Jurkat, Clone E6-1 (cell line): ENCODE data around the gene CBX1.
"Not testable (repeated sequence)": the region's sequence is repeated elsewhere in the genome, so short reads cannot be mapped to it uniquely, and the experiment has no call there.

Experiments
- DNase-seq: peaks from one replicate; pipeline ENCODE4 v3.0.0-alpha.2; 2011; ENCODE audit warnings: low read depth, low spot score
- H3K4me3 ChIP-seq: 2 replicates; pipeline ENCODE4 v1.5.1; 2011; ENCODE audit warnings: mild to moderate bottlenecking, low read length, control low read depth, moderate library complexity

Gene CBX1

GRCh38 chr17:48037036-48037837 lies 64.0 kb downstream of the CBX1 start, which contains the start of gene COPZ2:
Gene COPZ2, minus strand, starts transcription at chr17:48037797. Its CDS starts 20 bp downstream, at chr17:48037777.
- H3K4me3 ChIP-seq, result no peak within 1 kb of the TSS
- DNase-seq, result no peak

DNA sequence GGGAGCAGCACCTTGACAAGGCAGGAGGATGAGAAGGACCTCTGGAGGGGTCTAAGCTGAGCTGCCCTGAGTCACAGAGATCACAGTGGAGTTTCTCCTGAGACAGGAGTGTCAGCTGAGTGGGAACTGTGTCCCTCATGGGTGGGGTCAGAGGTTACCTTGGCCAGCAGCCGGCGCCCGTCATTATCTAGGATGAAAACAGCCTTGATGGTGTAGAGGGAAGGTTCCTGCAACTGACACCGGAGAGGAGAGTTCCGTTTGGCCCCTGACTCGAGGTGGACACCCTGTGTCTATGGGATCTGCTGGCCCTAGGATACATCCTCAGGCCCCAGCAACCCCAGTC lies 64.6 kb downstream of the CBX1 start:
- no peak overlapping the region for H3K4me3 ChIP-seq
- DNase-seq, result no peak

DNA sequence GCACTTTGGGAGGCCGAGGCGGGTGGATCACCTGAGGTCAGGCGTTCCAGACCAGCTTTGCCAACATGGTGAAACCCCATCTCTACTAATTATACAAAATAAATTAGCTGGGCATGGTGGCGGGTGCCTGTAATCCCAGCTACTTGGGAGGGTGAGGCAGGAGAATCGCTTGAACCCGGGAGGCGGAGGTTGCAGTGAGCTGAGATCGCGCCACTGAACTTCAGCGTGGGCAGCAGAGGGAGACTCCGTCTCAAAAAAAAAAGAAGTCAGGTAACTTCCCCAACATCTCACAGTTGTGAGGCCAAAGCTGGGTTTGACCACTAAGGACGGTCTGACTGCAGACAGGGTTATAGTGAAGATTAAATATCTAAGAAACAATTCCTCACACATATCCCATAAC lies 66.5 kb downstream of the CBX1 start:
- DNase-seq, H3K4me3 ChIP-seq: not testable (repeated sequence)

GRCh38 chr17:48031966-48032365 lies 69.3 kb downstream of the CBX1 start:
- no peak for DNase-seq
- no peak overlapping the region for H3K4me3 ChIP-seq

GRCh38 chr17:48030531-48030930 lies 70.7 kb downstream of the CBX1 start:
- H3K4me3 ChIP-seq, result no peak overlapping the region
- no peak for DNase-seq

GRCh38 chr17:48028736-48029135 lies 72.5 kb downstream of the CBX1 start:
- H3K4me3 ChIP-seq, result no peak overlapping the region
- no peak for DNase-seq

GRCh38 chr17:48027322-48027981 lies 73.8 kb downstream of the CBX1 start:
- DNase-seq, result no peak
- H3K4me3 ChIP-seq, result no peak overlapping the region

GRCh38 chr17:48026502-48027321 lies 74.6 kb downstream of the CBX1 start:
- peak; percentile 64 for DNase-seq
- no peak overlapping the region for H3K4me3 ChIP-seq

GRCh38 chr17:48025904-48026501 lies 75.3 kb downstream of the CBX1 start:
- no peak for DNase-seq
- no peak overlapping the region for H3K4me3 ChIP-seq

DNA sequence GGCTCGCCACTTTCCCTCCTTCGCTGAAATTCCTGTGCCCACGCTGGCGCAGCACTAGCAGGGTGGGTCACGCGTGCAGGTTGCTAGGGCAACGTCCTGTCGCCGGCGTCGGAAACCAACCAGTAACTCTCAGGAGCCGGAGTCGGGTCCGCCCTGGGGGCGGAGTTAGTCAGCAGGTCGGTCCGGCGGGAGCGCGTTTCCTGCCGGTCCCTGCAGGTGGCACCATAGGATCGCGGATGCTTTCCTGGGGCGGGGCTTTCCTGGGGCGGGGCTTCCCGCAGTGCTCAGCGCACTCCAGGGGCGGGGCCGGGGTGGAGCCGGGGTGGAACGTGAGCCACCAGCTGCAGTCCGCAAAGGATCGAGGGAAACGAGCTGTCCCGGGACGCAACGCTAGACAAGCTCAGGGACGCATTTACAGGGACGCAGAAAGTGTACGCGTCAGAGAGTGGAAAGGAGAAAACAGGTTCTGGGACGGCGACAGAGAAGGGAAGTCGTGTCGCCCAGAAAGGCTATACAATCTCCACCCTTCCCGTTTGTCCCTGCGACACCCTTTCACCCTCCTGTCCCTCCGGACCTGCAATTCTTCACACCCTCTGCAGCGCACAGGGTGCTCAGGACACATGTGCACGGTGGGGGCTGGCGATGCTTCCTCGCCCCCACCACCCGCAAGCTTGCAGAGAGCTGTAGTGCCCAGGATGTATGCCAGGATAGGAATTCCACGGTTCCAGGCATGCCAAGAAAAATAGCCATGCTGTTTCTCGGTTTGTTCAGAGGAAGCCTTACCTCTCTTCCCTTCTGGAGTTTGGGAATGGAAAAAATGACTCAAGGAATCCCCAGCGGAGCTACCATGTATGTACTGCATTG lies 76.0 kb downstream of the CBX1 start:
- peak overlapping the region; percentile 58 for H3K4me3 ChIP-seq
- DNase-seq, result peak; percentile 95

DNA sequence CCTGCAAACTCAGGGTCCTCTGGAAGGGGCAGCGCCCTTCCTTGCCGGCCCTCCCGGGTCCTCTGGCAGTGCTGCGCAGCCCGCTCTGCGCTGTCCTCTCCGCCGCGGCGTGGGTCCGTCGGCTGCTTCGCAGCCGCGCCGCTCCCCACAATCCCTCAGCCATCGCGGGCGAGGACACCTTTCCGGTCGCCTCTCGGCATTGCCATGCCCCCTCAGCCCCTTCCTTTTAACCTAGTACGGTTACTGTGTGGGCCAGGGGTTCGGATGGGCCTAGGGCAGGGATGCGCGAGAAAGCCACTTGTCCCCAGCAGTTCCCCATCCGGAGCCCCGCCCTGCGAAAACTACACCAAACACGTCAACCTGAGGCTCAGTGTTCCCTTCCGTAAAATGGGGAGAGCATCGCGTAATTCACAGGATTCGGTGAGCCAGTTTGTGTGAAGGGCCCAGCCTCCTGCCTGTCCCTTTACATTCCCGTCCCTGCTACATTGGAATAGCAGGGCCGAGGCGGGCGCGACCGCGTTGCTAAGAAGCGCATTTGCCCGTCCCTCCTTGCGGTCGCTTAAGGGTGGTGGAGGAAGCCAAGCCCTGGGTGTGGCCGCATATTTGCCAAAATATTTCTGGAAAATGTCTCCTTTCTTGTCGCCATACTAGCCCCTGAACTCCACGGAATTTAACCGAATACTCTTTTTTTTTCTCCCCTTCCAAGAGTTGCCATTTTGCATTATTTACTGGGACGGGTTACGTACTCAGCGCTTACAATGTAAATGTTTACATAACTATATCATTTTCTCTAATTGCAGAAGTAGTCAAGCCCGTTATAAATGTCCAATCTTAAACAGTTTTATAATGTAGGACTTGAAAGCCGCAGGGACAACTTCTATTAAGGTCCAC lies 76.9 kb downstream of the CBX1 start:
- H3K4me3 ChIP-seq, result peak overlapping the region; percentile 55
- DNase-seq, result no peak

- DNase-seq, result no peak
- peak overlapping the region; percentile 55 for H3K4me3 ChIP-seq
Observed at GRCh38 chr17:48023400-48024148, 77.7 kb downstream of the CBX1 start.

GRCh38 chr17:48022901-48023300 lies 78.4 kb downstream of the CBX1 start:
- H3K4me3 ChIP-seq, result no peak overlapping the region
- DNase-seq, result no peak

- no peak for DNase-seq
- H3K4me3 ChIP-seq, result no peak overlapping the region
Observed at GRCh38 chr17:48021934-48022333, 79.3 kb downstream of the CBX1 start.
